Heart left ventricle (tissue), 16 donors: ENCODE measurements around the gene GATA2. TPM values are rescaled to one million over a fixed set of nuclear protein-coding genes. Genes with fewer than 3 reads are reported as not detected.

Source experiments
- ATAC-seq, 4 donors: fragments of 200-7000 bp; cut with Tn5 transposase; one replicate each; pipeline ENCODE4 v1.9.1; 2020 to 2022; ENCODE audit warnings: moderate library complexity in 4 of 4, mild to moderate bottlenecking in 3 of 4, moderate number of reproducible peaks in 1 of 4
- DNase-seq, 5 donors: peaks; one replicate each; pipeline ENCODE4 v3.0.0-alpha.2; 2020
- H3K27ac ChIP-seq, 12 donors: fragments of 200-600 bp; sonication (generic) in 4 of 12; one replicate each; pipeline versions ENCODE4 v1.5.0 to v1.8.0; 2016 to 2022; ENCODE audit warnings: mild to moderate bottlenecking in 2 of 12
- H3K27me3 ChIP-seq, 9 donors: fragments of 200-600 bp; sonication (generic) in 2 of 9; one replicate each; pipeline versions ENCODE4 v1.5.1 to v1.8.0; 2016 to 2022; ENCODE audit warnings: mild to moderate bottlenecking in 3 of 9
- H3K36me3 ChIP-seq, 9 donors: fragments of 200-600 bp; sonication (generic) in 2 of 9; one replicate each; pipeline versions ENCODE4 v1.5.0 to v1.8.0; 2018 to 2022; ENCODE audit warnings: mild to moderate bottlenecking in 2 of 9
- H3K4me1 ChIP-seq, 12 donors: fragments of 200-600 bp; sonication (generic) in 4 of 12; one replicate each; pipeline versions ENCODE4 v1.5.0 to v1.8.0; 2016 to 2022; ENCODE audit warnings: mild to moderate bottlenecking in 3 of 12
- H3K4me3 ChIP-seq, 12 donors: fragments of 200-600 bp; sonication (generic) in 4 of 12; one replicate each; pipeline versions ENCODE4 v1.5.0 to v1.8.0; 2017 to 2022; ENCODE audit warnings: mild to moderate bottlenecking in 9 of 12, moderate library complexity in 4 of 12
- H3K9me3 ChIP-seq, 12 donors: fragments of 200-600 bp; sonication (generic) in 4 of 12; one replicate each; pipeline versions ENCODE4 v1.5.0 to v1.8.0; 2016 to 2022; ENCODE audit warnings: mild to moderate bottlenecking in 1 of 12
- POLR2A ChIP-seq, 2 donors: fragments of 450-650 bp; IDR thresholded peaks; one replicate each; pipeline ENCODE4 v1.6.1; 2017; ENCODE audit warnings: antibody characterized with exemption in 2 of 2, mild to moderate bottlenecking in 2 of 2, moderate library complexity in 2 of 2
- WGBS, 4 donors: extraction: QIAGEN DNeasy Blood & Tissue Kit in 2 of 4; methylation state at CpG; one replicate each; pipeline versions ENCODE4 v1.1.5 to v1.1.7; 2013 to 2018; 5-methylcytosine and 5-hydroxymethylcytosine counted together
- intact Hi-C, 10 donors: fragments of 100-400 bp; cut with DNase I; formaldehyde crosslinking; loops; one replicate each; pipeline versions ENCODE4 v1.11.1 to v1.14.2; 2022
- polyA plus RNA-seq, 2 donors: library from polyadenylated mRNA; stranded (reverse); fragments of 200-250 nt; gene quantifications; one replicate each; pipeline ENCODE4 v1.2.3, GENCODE V29; 2013
- total RNA-seq, 9 donors: library from RNA; depleted of rRNA in 2 of 9; stranded (reverse); fragments of >200 nt in 2 of 9; fragmentation: NEBNext Ultra II Directional in 3 of 9; extraction: Animal tissue kit (Norgen Biotek cat#: 25700) in 3 of 9; gene quantifications; one replicate each; pipeline versions ENCODE4 v1.1.0 to v1.2.4, GENCODE V29; 2016 to 2023
- TF ChIP-seq, protein P1 (sequence below), 12 donors: fragments of 200-600 bp; sonication (generic) in 4 of 12; IDR thresholded peaks; one replicate each; pipeline versions ENCODE4 v1.5.0 to v1.8.0; 2018 to 2022; ENCODE audit warnings: antibody characterized with exemption in 12 of 12, mild to moderate bottlenecking in 5 of 12
- donor health status: ischemic (EF 13 %, LVEDD 7.1; RV severe dilation, severe dysfunction).
- donor health status: healthy with polysubstance abuse.
- donor health status: DM: no; HTN: yes; CAD: no.
- donor health status: DM: no; HTN: no; CAD: no.
- donor health status: ischemic (EF 25% LVEDD 6.9; RV normal size, moderate dysfunction).
- donor health status: ischemic (EF 25% LVEDD 5.7; RV mildly dilated, moderate dysfunction).
- donor health status: healthy.
- donor health status: DM: yes; HTN: yes; CAD: no.
- donor health status: ischemic (EF 35%, LVEDD 5.7; RV mildly dilated, moderate dysfunction).
- donor health status: nonischemic (EF 11% LVEDD 7.7; RV severe dilation, severe dysfunction).
- donor health status: DM: yes; HTN: yes; CAD: no.
- donor health status: PGD.
- donor health status: ischemic (EF 29% LVEDD 5.4; RV normal size, mild dysfunction).
- donor health status: nonischemic (EF 23%, LVEDD 6.1; RV moderate dilation, normal function).

Gene GATA2
- total and polyA plus RNA-seq, 11 donors, result 6.0 to 30.7 (median 12.8) TPM

DNA sequence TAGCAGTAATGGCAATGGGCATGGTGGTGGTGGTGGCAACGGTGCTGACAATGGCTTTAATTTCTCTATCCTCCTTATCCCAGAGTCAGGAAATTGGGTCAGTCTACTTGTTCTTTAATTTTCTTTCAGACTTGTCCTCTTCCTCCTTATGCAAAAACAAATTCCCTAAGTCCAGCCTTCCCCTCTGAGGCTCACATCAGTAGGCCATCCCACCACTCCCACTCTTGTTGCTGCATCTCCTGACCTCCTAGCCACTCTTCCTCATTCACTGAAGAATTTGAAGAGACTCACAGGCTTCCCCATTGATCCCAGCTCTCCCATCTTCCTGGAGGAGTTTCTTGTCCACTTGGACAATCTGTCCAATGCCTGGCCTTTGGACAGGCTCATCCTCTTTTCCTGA is 46.2 kb downstream of the GATA2 start:
- intact Hi-C loops, result no loop called here
- 85 to 100% (median 94%) methylated on average over 1 of the region's 1 CpG for WGBS, 4 donors
- H3K4me3 ChIP-seq, result no peak overlapping the region
- ATAC-seq (no peak), DNase-seq (no peak)
- H3K27me3 ChIP-seq, result no peaks in the 10 kb centered on the region
- no peak overlapping the region for H3K27ac ChIP-seq
- no peak for TF ChIP-seq POLR2A (IDR thresholded peaks at IDR 0.05)
- TF ChIP-seq, protein P1, sequence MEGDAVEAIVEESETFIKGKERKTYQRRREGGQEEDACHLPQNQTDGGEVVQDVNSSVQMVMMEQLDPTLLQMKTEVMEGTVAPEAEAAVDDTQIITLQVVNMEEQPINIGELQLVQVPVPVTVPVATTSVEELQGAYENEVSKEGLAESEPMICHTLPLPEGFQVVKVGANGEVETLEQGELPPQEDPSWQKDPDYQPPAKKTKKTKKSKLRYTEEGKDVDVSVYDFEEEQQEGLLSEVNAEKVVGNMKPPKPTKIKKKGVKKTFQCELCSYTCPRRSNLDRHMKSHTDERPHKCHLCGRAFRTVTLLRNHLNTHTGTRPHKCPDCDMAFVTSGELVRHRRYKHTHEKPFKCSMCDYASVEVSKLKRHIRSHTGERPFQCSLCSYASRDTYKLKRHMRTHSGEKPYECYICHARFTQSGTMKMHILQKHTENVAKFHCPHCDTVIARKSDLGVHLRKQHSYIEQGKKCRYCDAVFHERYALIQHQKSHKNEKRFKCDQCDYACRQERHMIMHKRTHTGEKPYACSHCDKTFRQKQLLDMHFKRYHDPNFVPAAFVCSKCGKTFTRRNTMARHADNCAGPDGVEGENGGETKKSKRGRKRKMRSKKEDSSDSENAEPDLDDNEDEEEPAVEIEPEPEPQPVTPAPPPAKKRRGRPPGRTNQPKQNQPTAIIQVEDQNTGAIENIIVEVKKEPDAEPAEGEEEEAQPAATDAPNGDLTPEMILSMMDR (IDR thresholded peaks at IDR 0.05), result no peak
- H3K4me1 ChIP-seq, result no peaks in the 10 kb centered on the region
- no peaks in the 10 kb centered on the region for H3K9me3 ChIP-seq
- H3K36me3 ChIP-seq, result no peaks in the 10 kb centered on the region

DNA sequence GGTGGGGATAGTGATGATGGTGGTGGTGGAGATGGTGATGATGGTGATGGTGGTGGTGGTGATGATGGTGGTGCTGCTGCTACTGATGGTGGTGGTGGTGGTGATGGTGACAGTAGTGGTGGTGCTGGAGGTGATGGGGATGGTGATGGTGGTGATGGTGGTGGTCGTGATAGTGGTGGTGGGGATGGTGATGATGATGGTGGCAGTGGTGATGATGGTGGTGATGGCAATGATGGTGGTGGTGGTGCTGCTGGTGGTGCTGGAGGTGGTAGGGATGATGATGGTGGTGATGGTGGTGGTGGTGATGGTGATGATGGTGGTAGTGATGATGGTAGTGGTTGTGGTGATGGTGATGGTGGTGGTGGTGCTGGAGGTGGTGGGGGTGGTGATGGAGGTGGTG is 47.6 kb downstream of the GATA2 start:
- intact Hi-C loops, result no loop called here
- Histone ChIP-seq H3K36me3 (no peaks in the 10 kb centered on the region), H3K4me3 (no peak overlapping the region), H3K27me3 (no peaks in the 10 kb centered on the region), H3K4me1 (no peaks in the 10 kb centered on the region), H3K9me3 (no peaks in the 10 kb centered on the region), H3K27ac (no peak overlapping the region)
- no peak for DNase-seq
- WGBS, 4 donors, result 87 to 96% (median 92%) methylated on average over 1 of the region's 1 CpG
- ATAC-seq, result no peak
- TF ChIP-seq, protein P1 (IDR thresholded peaks at IDR 0.05), result no peak
- TF ChIP-seq POLR2A (IDR thresholded peaks at IDR 0.05), result no peak

DNA sequence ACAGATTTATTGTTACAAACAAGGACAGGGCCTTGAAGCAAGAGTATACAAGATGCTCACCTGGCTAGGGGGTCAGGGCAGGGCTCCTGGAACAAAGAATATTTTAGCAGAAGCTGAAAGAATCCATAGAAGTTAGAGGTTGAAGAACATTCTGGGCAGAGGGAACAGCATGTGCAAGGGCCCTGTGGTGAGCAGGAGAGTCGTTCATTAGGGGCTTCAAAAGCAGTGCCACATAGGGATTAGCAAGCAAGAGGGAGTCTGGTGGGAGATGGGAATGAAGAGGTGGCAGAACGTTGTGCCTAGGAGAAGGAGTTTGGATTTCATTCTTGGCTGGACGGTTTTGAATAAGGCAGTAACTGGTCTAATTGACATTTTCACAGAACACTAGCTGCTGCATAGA is 49.2 kb downstream of the GATA2 start:
- no peaks in the 10 kb centered on the region for H3K4me1 ChIP-seq
- H3K9me3 ChIP-seq, result no peaks in the 10 kb centered on the region
- intact Hi-C loops, result no loop called here
- H3K27ac ChIP-seq, result no peak overlapping the region
- peaks cover 0 to 2% (median 0%) of the 10 kb centered on the region in 9 donors for H3K27me3 ChIP-seq
- 70 to 81% (median 74%) methylated on average over 3 of the region's 3 CpGs for WGBS, 4 donors
- no peaks in the 10 kb centered on the region for H3K36me3 ChIP-seq
- DNase-seq (no peak), ATAC-seq (no peak)
- TF ChIP-seq POLR2A (IDR thresholded peaks at IDR 0.05), result no peak
- TF ChIP-seq, protein P1 (IDR thresholded peaks at IDR 0.05), result no peak
- no peak overlapping the region for H3K4me3 ChIP-seq

DNA sequence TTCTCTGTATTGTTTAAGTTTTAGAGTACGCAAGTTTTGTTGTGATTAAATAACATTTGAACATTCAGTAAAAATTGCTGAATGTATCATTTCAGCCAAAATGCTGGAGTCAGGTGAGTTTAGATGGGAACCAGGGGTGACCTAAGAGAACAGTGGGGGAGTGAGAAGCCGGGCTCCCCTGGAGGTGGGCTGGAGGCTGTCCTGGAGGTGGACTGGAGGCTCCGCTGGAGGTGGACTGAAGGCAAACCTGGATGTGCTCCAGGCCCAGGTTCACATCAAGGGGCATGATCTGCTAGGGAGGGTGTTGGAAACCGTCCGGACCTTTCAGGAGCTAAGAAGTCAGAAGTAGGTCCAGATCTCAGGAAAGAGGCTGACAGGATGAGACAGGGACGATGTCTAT is 50.1 kb downstream of the GATA2 start:
- WGBS, 4 donors, result 90 to 93% (median 92%) methylated on average over 6 of the region's 6 CpGs
- Histone ChIP-seq H3K27ac (no peak overlapping the region), H3K27me3 (peaks cover 0 to 7% (median 0%) of the 10 kb centered on the region in 9 donors), H3K4me1 (no peaks in the 10 kb centered on the region), H3K4me3 (no peak overlapping the region), H3K9me3 (no peaks in the 10 kb centered on the region), H3K36me3 (no peaks in the 10 kb centered on the region)
- TF ChIP-seq, protein P1 (IDR thresholded peaks at IDR 0.05), result no peak
- TF ChIP-seq POLR2A (IDR thresholded peaks at IDR 0.05), result no peak
- intact Hi-C loops, result no loop called here
- DNase-seq (no peak), ATAC-seq (no peak)
